Prostate gland (tissue), 2 donors: Measurements from ENCODE around the gene RGSL1. TPM values are rescaled to one million over a fixed set of nuclear protein-coding genes. Genes with fewer than 3 reads are reported as not detected.
"Not testable (repeated sequence)": the region's sequence is repeated elsewhere in the genome, so short reads cannot be mapped to it uniquely, and the experiment has no call there.

Source experiments
- DNase-seq: peaks from one replicate; pipeline ENCODE4 v3.0.0-alpha.2; 2019; ENCODE audit warnings: low spot score
- H3K27ac ChIP-seq, 2 donors: fragments of 200-600 bp; sonication (generic); 2 replicates each; pipeline ENCODE4 v1.5.1; 2017 to 2019
- H3K27me3 ChIP-seq: fragments of 200-600 bp; sonication (generic); replicated peaks from 2 replicates; pipeline ENCODE4 v1.5.1; 2019; ENCODE audit not compliant: insufficient read depth
- H3K36me3 ChIP-seq, 2 donors: fragments of 200-600 bp; sonication (generic); 1 replicate in 1 of 2; 2 replicates in 1 of 2; pipeline versions ENCODE4 v1.5.1 to v1.8.1; 2017 to 2019
- H3K4me1 ChIP-seq: fragments of 200-600 bp; sonication (generic); replicated peaks from 2 replicates; pipeline ENCODE4 v1.5.1; 2019
- H3K4me3 ChIP-seq, 2 donors: fragments of 200-600 bp; sonication (generic); 2 replicates each; pipeline ENCODE4 v1.5.1; 2017 to 2019
- H3K9me3 ChIP-seq: fragments of 200-600 bp; sonication (generic); 2 replicates; pipeline ENCODE4 v1.5.1; 2017
- CTCF ChIP-seq, 4 experiments: fragments of 200-600 bp in 2 of 4; fragments of 450-650 bp in 2 of 4; sonication (generic) in 2 of 4; IDR thresholded peaks; 1 replicate in 3 of 4; 2 replicates in 1 of 4; pipeline ENCODE4 v1.5.1; 2016 to 2019; ENCODE audit warnings: antibody characterized with exemption in 4 of 4, mild to moderate bottlenecking in 2 of 4, moderate library complexity in 2 of 4
- POLR2A ChIP-seq: fragments of 450-650 bp; IDR thresholded peaks from one replicate; pipeline ENCODE4 v1.6.1; 2016; ENCODE audit warnings: antibody characterized with exemption, mild to moderate bottlenecking
- POLR2AphosphoS5 ChIP-seq: sonication (generic); formaldehyde crosslinking; IDR thresholded peaks from one replicate; pipeline ENCODE4 v1.6.1; 2017; ENCODE audit warnings: antibody characterized with exemption
- WGBS: methylation state at CpG from one replicate; pipeline ENCODE4 v1.1.5; 2018; 5-methylcytosine and 5-hydroxymethylcytosine counted together
- intact Hi-C: fragments of 100-400 bp; cut with DNase I; formaldehyde crosslinking; loops from one replicate; pipeline ENCODE4 v1.14.2; 2022
- total RNA-seq, 2 donors: library from RNA; depleted of rRNA; stranded (reverse); fragments of >200 nt; gene quantifications; one replicate each; pipeline ENCODE4 v1.1.0, GENCODE V29; 2016

Gene RGSL1
- total RNA-seq, 2 donors from 2014 or later: 1.2 TPM; not detected in 1

GRCh38 chr1:182520736-182521135 is 70.8 kb downstream of the RGSL1 start:
- no peaks in the 10 kb centered on the region for H3K4me1 ChIP-seq
- intact Hi-C loops: no loop called here
- H3K27me3 ChIP-seq: no peaks in the 10 kb centered on the region
- H3K27ac ChIP-seq: no peak overlapping the region
- TF ChIP-seq CTCF (IDR thresholded peaks at IDR 0.05) (no peak), POLR2AphosphoS5 (no peak), POLR2A (no peak)
- no peak for DNase-seq
- H3K36me3 ChIP-seq: no peaks in the 10 kb centered on the region
- H3K4me3 ChIP-seq: no peak overlapping the region
- no peaks in the 10 kb centered on the region for H3K9me3 ChIP-seq

- no peak overlapping the region for H3K27ac ChIP-seq
- H3K4me3 ChIP-seq: no peak overlapping the region
- H3K27me3 ChIP-seq: no peaks in the 10 kb centered on the region
- DNase-seq: no peak
- TF ChIP-seq POLR2AphosphoS5 (no peak), POLR2A (no peak), CTCF (IDR thresholded peaks at IDR 0.05) (no peak)
- intact Hi-C loops: no loop called here
- no peaks in the 10 kb centered on the region for H3K36me3 ChIP-seq
- H3K4me1 ChIP-seq: no peaks in the 10 kb centered on the region
- H3K9me3 ChIP-seq: no peaks in the 10 kb centered on the region
These were observed 75.4 kb downstream of the RGSL1 start for GRCh38 chr1:182525342-182525741.

- Histone ChIP-seq H3K9me3 (no peaks in the 10 kb centered on the region), H3K4me3 (no peak overlapping the region), H3K4me1 (no peaks in the 10 kb centered on the region), H3K36me3 (no peaks in the 10 kb centered on the region), H3K27ac (no peak overlapping the region), H3K27me3 (no peaks in the 10 kb centered on the region)
- no peak for TF ChIP-seq CTCF (IDR thresholded peaks at IDR 0.05)
- no peak for TF ChIP-seq POLR2A
- no peak for TF ChIP-seq POLR2AphosphoS5
- DNase-seq: no peak
- WGBS: 81% methylated on average over 2 of the region's 2 CpGs
- intact Hi-C loops: no loop called here
These were observed 77.7 kb downstream of the RGSL1 start for GRCh38 chr1:182527680-182528079.

- H3K4me3 ChIP-seq, H3K9me3 ChIP-seq, H3K36me3 ChIP-seq, H3K4me1 ChIP-seq, intact Hi-C loops, DNase-seq, H3K27me3 ChIP-seq, H3K27ac ChIP-seq: not testable (repeated sequence)
- WGBS: 89% methylated on average over 5 of the region's 5 CpGs
These were observed 78.3 kb downstream of the RGSL1 start for GRCh38 chr1:182528206-182528605.

- 83% methylated on average over 2 of the region's 2 CpGs for WGBS
- H3K4me3 ChIP-seq: no peak overlapping the region
- no peaks in the 10 kb centered on the region for H3K27me3 ChIP-seq
- no peaks in the 10 kb centered on the region for H3K9me3 ChIP-seq
- no peak overlapping the region for H3K27ac ChIP-seq
- intact Hi-C loops: no loop called here
- no peaks in the 10 kb centered on the region for H3K36me3 ChIP-seq
- H3K4me1 ChIP-seq: no peaks in the 10 kb centered on the region
- no peak for DNase-seq
- TF ChIP-seq POLR2AphosphoS5 (no peak), POLR2A (no peak), CTCF (IDR thresholded peaks at IDR 0.05) (no peak)
These were observed 84.0 kb downstream of the RGSL1 start for GRCh38 chr1:182533896-182534295.
